Activated naive CD8-positive, alpha-beta T cell treated with anti-CD3 and anti-CD28 coated beads for 36 hours (primary cell): ENCODE results near the gene TSPAN5. TPM values are rescaled to one million over a fixed set of nuclear protein-coding genes. Genes with fewer than 3 reads are reported as not detected.
A peak's percentile ranks its signal among the peaks of the same experiment; 100 is the strongest.

Experiments used
- DNase-seq: peaks from one replicate; pipeline ENCODE4 v3.0.0; 2021
- H3K27ac Mint-ChIP-seq: one replicate; pipeline ENCODE4 v1.8.0; 2022; ENCODE audit warnings: mild to moderate bottlenecking, moderate library complexity, mixed read lengths
- H3K27me3 Mint-ChIP-seq: one replicate; pipeline ENCODE4 v1.8.0; 2022; ENCODE audit warnings: mild to moderate bottlenecking, mixed read lengths
- H3K36me3 Mint-ChIP-seq: one replicate; pipeline ENCODE4 v1.8.0; 2021; ENCODE audit warnings: mild to moderate bottlenecking, mixed read lengths
- H3K4me1 Mint-ChIP-seq: one replicate; pipeline ENCODE4 v1.8.0; 2021; ENCODE audit warnings: mixed read lengths
- H3K4me3 Mint-ChIP-seq: one replicate; pipeline ENCODE4 v1.8.0; 2022; ENCODE audit warnings: mild to moderate bottlenecking, moderate library complexity, mixed read lengths
- H3K9me3 Mint-ChIP-seq: one replicate; pipeline ENCODE4 v1.8.0; 2022; ENCODE audit warnings: mixed read lengths
- total RNA-seq, 2 experiments: library from RNA; stranded (reverse); gene quantifications; one replicate each; pipeline ENCODE4 v1.2.3, GENCODE V29; 2021

Gene TSPAN5
- total RNA-seq, 2 experiments from 2014 or later, result 12.3 to 13.7 TPM

- peaks cover 55% of the 10 kb centered on the region for H3K4me1 Mint-ChIP-seq
- H3K27me3 Mint-ChIP-seq, result no peaks in the 10 kb centered on the region
- peaks cover 12% of the 10 kb centered on the region for H3K36me3 Mint-ChIP-seq
- H3K9me3 Mint-ChIP-seq, result peaks cover 11% of the 10 kb centered on the region
- peak; percentile 52 for DNase-seq
- H3K27ac Mint-ChIP-seq, result peak overlapping the region; percentile 97
- peak overlapping the region; percentile 71 for H3K4me3 Mint-ChIP-seq
Observed at GRCh38 chr4:98662626-98663225, 4.3 kb upstream of the TSPAN5 start.

DNA sequence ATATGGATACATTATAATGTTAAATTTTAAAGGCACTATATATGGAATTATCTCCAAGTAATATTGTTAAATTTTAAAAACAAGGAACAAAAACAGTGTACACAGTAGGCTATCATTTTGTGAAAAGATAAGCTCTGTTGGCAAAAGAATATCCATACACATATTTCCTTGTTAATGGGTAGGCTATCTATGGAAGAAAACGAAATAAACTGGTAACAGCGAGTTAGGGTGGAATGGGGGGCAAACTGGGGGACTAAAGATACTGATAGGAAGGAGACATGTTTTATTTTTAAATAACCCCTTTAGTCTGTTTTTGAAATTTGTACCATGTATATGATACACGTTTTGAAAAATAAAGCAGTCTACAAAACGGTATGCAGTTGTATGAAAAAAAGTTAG lies 3.6 kb upstream of the TSPAN5 start:
- H3K27me3 Mint-ChIP-seq, result no peaks in the 10 kb centered on the region
- H3K27ac Mint-ChIP-seq, result peak overlapping the region; percentile 97
- peaks cover 12% of the 10 kb centered on the region for H3K36me3 Mint-ChIP-seq
- H3K4me3 Mint-ChIP-seq, result no peak overlapping the region
- H3K4me1 Mint-ChIP-seq, result peaks cover 57% of the 10 kb centered on the region
- H3K9me3 Mint-ChIP-seq, result peaks cover 11% of the 10 kb centered on the region
- DNase-seq, result no peak

- Mint-ChIP-seq H3K36me3 (peaks cover 17% of the 10 kb centered on the region), H3K27ac (peak overlapping the region; percentile 97), H3K4me3 (no peak overlapping the region), H3K27me3 (peaks cover 2% of the 10 kb centered on the region), H3K4me1 (peaks cover 63% of the 10 kb centered on the region), H3K9me3 (peaks cover 11% of the 10 kb centered on the region)
- no peak for DNase-seq
Observed at GRCh38 chr4:98661371-98662054, 3.1 kb upstream of the TSPAN5 start.

DNA sequence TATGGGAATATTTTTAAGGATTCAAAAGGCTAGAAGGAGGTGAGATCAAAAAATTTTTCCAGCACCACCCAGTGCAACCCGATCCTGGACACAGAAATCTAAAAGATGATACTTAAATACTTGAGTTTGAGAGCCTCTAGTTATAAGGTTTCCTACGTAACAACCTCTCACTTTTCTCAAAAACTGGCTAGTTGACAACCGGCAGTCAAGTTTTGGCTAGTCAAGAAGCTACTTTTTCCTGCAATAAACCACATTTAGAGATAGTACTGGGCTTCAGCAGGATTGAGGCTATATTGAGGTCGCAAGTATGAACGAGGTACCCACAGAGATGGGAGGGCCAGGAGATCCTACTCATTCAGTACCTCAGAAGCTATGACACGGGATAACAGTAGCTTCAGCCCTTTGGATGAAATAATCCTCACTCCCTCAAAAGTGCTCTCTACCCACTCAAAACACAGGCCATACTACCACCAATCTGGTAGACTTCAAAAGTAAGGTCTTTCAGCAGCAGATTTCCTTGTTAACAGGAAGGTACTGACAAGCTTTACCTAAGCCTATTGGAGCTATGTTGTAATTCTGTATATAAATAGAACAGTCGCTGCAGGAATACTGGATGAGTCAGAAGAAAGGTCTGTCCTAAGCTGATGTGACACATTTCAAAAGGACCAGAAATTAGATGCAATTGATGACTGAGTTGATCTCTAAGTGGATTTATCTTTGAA lies 1.5 kb upstream of the TSPAN5 start:
- Mint-ChIP-seq H3K27me3 (peaks cover 4% of the 10 kb centered on the region), H3K27ac (peak overlapping the region; percentile 13)

DNA sequence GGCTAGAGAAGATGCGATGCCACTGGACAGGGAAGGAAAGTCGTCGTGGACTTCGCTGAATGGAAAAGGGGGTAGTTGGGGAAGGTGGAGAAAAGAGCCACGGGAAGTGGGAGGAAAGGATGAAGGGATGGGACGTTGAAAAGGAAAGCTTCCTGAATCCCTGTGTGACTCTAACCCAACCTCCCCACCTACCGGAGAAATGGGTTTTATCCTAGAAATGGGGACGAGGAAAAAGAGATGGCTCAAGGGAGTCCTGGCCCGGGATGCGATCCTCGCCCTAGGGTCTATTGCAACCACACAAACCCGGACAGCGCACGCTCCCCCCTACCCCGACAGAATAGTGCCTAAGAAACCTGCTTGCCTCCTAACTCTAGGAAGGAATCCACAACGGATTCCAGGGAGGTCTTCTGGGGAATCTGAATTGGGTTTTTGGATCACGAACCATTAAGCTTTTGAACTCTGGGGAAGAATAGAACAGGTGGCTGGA lies 738 bp upstream of the TSPAN5 start:
- H3K9me3 Mint-ChIP-seq, result no peaks in the 10 kb centered on the region
- peaks cover 4% of the 10 kb centered on the region for H3K27me3 Mint-ChIP-seq
- H3K4me1 Mint-ChIP-seq, result peaks cover 69% of the 10 kb centered on the region
- peak overlapping the region; percentile 66 for H3K27ac Mint-ChIP-seq
- peak overlapping the region; percentile 82 for H3K4me3 Mint-ChIP-seq
- DNase-seq, result no peak
- H3K36me3 Mint-ChIP-seq, result peaks cover 22% of the 10 kb centered on the region

More for the DNA sequence above, 1.5 kb upstream of the TSPAN5 start:
- peaks cover 20% of the 10 kb centered on the region for H3K36me3 Mint-ChIP-seq
- H3K9me3 Mint-ChIP-seq, result peaks cover 4% of the 10 kb centered on the region
- peak overlapping the region; percentile 82 for H3K4me3 Mint-ChIP-seq
- no peak for DNase-seq
- H3K4me1 Mint-ChIP-seq, result peaks cover 76% of the 10 kb centered on the region

DNA sequence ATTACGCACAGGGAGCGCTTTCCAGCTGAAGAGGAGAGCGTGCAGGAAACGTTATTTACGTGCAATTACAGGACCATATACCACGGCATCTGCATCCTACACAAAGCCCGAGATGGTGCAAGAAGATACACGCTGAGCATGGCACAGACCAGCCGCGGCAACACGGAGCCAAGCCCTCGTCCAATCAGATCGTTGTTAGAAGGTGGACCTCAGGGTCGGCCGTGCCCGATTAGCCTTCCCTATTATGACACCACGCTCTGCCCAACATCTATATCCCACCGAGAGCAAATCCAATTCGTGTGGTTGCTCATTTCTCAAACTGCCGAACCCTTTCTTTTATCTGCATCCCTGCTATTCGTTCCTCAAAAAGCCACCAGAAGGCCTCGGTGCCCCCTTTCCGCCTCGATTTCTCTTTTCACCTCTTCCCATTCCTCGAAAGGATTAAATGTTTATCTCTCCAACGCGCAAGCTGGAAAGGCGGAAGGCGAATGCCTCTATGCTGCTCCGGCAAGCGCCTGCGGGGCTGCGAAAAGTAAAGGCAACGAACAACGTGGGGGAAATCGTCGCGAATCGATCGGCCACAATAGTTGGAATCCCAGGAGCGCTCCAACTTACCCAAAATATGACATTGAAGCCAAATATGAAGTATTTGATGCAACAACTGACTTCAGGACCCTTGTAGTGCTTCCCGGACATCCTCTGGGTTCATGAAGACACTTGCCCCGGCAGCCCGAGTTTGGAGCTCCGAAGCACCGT lies 702 bp downstream of the TSPAN5 start:
- DNase-seq, result peak; percentile 34
- Mint-ChIP-seq H3K4me3 (peak overlapping the region; percentile 98), H3K9me3 (no peaks in the 10 kb centered on the region), H3K27me3 (peaks cover 4% of the 10 kb centered on the region), H3K4me1 (peaks cover 61% of the 10 kb centered on the region), H3K27ac (peak overlapping the region; percentile 62), H3K36me3 (peaks cover 20% of the 10 kb centered on the region)

DNA sequence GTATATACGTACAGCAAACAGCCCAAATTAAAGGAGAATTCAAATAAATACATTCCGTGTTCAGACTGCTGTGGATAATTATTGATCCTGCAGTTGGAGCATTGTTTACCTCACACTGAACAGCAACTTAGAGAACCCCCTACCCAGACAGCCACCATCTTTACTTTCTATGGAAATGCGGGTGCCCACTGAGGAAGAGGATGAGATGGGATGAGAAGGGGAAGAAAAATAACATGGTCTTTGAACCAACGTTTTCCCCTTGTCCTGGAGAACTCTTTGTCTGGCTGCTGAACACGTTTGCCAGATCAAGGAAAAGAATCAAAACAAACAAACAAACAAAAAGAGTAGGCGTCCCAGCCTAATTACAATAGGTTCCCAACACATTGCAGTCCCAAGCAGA lies 1.5 kb downstream of the TSPAN5 start:
- Mint-ChIP-seq H3K27me3 (peaks cover 4% of the 10 kb centered on the region), H3K4me3 (peak overlapping the region; percentile 98), H3K9me3 (no peaks in the 10 kb centered on the region), H3K4me1 (peaks cover 53% of the 10 kb centered on the region), H3K27ac (no peak overlapping the region), H3K36me3 (peaks cover 20% of the 10 kb centered on the region)
- no peak for DNase-seq

DNA sequence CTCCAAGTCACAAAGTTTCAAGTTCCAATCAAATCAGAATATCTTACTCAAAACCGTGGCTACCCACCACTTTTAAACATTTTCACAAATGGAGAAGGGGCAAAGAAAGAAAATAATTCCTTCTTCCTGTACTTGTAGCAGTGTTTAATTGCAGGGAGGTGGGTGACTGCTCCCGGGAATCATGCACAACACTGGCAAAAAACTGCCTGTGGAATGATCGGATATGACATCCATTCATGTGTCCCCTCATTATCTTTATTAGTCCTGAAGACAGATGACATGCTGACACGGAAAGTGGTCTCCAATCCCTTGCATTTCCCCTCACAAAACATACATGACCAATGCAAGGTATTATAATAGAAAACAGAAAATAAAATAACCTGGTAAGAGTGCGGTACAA lies 2.0 kb downstream of the TSPAN5 start:
- Mint-ChIP-seq H3K9me3 (no peaks in the 10 kb centered on the region), H3K27me3 (peaks cover 4% of the 10 kb centered on the region), H3K4me1 (peaks cover 48% of the 10 kb centered on the region), H3K36me3 (peaks cover 21% of the 10 kb centered on the region), H3K4me3 (peak overlapping the region; percentile 98), H3K27ac (no peak overlapping the region)
- DNase-seq, result no peak

DNA sequence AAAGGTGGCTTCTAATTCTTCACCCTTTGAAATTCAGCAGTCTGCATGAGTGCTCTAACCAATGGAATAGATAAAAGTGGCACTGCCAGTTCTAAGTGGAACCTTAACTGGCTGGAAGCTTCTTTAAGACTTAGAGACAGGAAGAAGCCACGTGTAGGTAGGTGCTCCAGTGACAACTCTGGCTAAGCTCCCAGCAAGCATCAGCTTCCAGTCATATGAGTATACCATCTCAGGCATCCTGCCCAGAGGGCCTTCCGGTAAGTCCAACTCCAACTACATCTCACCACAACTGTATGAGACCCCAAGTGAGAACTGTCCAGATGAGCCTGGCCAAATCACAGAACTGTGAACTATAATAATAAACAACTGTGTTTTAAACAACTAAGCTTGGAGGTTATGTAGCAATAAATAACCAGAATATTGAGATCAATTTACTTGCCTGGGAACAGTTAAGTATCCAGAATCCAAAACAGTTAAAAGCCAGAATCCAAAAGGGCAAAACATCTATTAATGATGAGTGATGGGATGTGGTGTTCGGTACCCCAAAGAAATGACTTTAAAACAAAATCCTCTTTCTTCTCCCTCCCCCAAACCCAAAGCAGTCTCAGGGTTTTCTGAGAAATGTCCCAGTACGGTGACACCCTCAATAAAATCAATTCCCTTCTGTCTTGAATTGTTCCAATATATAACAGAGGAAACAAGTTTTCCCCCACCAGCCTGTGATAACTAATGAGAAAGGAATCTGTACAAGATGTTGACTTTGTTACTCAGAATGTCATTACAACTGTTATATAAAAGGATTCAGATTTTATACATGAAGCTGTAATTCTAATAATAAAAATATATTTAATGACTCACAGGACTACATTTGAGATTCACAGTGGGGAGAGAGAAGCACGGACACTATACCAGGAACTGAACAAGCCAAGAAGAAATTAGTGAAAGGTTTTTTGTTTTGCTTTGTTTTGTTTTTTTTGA lies 4.2 kb downstream of the TSPAN5 start:
- peaks cover 3% of the 10 kb centered on the region for H3K9me3 Mint-ChIP-seq
- peaks cover 4% of the 10 kb centered on the region for H3K27me3 Mint-ChIP-seq
- no peak for DNase-seq
- H3K4me3 Mint-ChIP-seq, result no peak overlapping the region
- peaks cover 30% of the 10 kb centered on the region for H3K4me1 Mint-ChIP-seq
- no peak overlapping the region for H3K27ac Mint-ChIP-seq
- H3K36me3 Mint-ChIP-seq, result peaks cover 34% of the 10 kb centered on the region

- Mint-ChIP-seq H3K4me3 (no peak overlapping the region), H3K27ac (no peak overlapping the region), H3K36me3 (peaks cover 31% of the 10 kb centered on the region), H3K9me3 (peaks cover 3% of the 10 kb centered on the region), H3K27me3 (peaks cover 4% of the 10 kb centered on the region), H3K4me1 (peaks cover 27% of the 10 kb centered on the region)
- DNase-seq, result no peak
Observed at GRCh38 chr4:98652996-98653395, 5.4 kb downstream of the TSPAN5 start.

DNA sequence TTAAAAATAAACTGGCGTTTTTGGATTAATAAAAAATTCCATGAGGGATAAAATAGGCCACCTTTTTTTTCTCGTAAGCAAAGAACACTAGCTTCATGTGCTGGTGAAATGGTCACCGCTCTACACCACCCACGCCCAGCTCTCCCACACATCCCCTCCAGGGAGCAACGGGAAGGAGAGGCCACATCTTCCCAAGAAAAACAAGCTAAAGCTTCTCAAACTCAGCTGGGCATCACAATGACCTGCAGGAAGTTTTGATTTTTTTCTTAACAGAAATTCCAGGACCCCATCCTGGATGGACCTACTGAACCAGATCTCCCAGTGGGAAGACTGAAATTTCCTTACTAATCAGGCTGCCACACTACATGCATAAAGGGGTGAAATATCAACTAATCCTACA lies 9.8 kb downstream of the TSPAN5 start:
- H3K4me1 Mint-ChIP-seq, result peaks cover 24% of the 10 kb centered on the region
- no peak overlapping the region for H3K4me3 Mint-ChIP-seq
- DNase-seq, result no peak
- peaks cover 3% of the 10 kb centered on the region for H3K9me3 Mint-ChIP-seq
- no peaks in the 10 kb centered on the region for H3K27me3 Mint-ChIP-seq
- no peak overlapping the region for H3K27ac Mint-ChIP-seq
- peaks cover 14% of the 10 kb centered on the region for H3K36me3 Mint-ChIP-seq

DNA sequence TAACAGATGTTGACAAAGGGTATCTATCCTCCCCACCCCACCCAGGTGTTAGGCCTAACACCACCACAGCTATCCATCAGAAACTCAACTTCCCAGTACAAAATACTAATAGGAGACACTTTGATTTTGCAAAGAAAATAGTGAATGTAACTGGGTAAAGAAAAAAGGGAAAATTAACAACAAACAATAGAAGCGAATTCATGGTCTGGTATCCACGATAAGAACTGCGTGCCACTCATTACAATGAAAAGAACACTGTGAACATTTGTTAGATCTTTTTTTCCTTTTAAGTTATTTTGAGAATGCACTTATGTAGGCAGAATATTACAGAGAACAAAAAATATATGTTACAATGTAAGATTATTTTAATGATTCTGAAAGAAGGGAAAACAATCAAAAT lies 12.0 kb downstream of the TSPAN5 start:
- DNase-seq, result no peak
- H3K36me3 Mint-ChIP-seq, result peaks cover 13% of the 10 kb centered on the region
- H3K4me3 Mint-ChIP-seq, result no peak overlapping the region
- peaks cover 3% of the 10 kb centered on the region for H3K9me3 Mint-ChIP-seq
- H3K27ac Mint-ChIP-seq, result no peak overlapping the region
- peaks cover 40% of the 10 kb centered on the region for H3K4me1 Mint-ChIP-seq
- no peaks in the 10 kb centered on the region for H3K27me3 Mint-ChIP-seq

GRCh38 chr4:98645527-98645926 lies 12.9 kb downstream of the TSPAN5 start:
- Mint-ChIP-seq H3K9me3 (peaks cover under 1% of the 10 kb centered on the region), H3K4me1 (peaks cover 41% of the 10 kb centered on the region), H3K27ac (no peak overlapping the region), H3K4me3 (no peak overlapping the region), H3K27me3 (no peaks in the 10 kb centered on the region), H3K36me3 (peaks cover 5% of the 10 kb centered on the region)
- DNase-seq, result no peak

DNA sequence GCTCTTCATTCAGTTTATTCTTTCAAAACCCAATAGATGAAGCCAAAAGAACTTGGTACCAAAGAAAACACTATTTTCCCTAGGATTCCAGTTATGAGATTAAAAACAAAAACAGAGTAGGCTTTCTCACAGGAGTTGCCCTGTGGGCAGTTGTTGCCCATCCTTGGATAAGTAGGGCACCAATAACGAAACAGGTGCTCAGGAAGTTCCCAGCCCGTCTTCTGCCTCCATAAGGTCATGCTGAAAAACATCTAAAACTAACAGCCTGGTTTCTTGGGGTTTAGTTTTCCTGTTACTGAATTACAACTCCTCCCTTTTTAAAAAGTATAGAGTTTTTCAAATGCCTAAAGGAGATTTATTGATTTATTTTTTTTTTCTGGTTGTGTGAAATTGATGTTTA lies 14.7 kb downstream of the TSPAN5 start:
- H3K36me3 Mint-ChIP-seq, result peaks cover 5% of the 10 kb centered on the region
- H3K4me3 Mint-ChIP-seq, result peak overlapping the region; percentile 19
- peak overlapping the region; percentile 31 for H3K27ac Mint-ChIP-seq

More for the DNA sequence above, 14.7 kb downstream of the TSPAN5 start:
- no peak for DNase-seq
- Mint-ChIP-seq H3K9me3 (no peaks in the 10 kb centered on the region), H3K4me1 (peaks cover 55% of the 10 kb centered on the region), H3K27me3 (no peaks in the 10 kb centered on the region)
